HepG2 (cell line): ENCODE measurements around the gene THRA. TPM values are rescaled to one million over a fixed set of nuclear protein-coding genes. Genes with fewer than 3 reads are reported as not detected.

ENCODE experiments used
- AGO1 ChIP-seq: fragments of 200-400 bp; formaldehyde crosslinking; IDR thresholded peaks from 2 replicates; pipeline ENCODE4 v1.6.1; 2017; ENCODE audit warnings: mild to moderate bottlenecking, low read depth, low read length, moderate library complexity; ENCODE audit not compliant: poor library complexity, severe bottlenecking
- CCDC6 ChIP-seq: sonication (generic); formaldehyde crosslinking; IDR thresholded peaks from 2 replicates; pipeline ENCODE4 v1.8.1; 2022; ENCODE audit warnings: mild to moderate bottlenecking, missing genetic modification reagents, moderate library complexity
- ELF4 ChIP-seq: sonication (generic); formaldehyde crosslinking; IDR thresholded peaks from 2 replicates; pipeline ENCODE4 v1.5.0; 2020; ENCODE audit warnings: missing genetic modification reagents, mild to moderate bottlenecking, moderate library complexity, borderline replicate concordance
- FOXA3 ChIP-seq: IDR thresholded peaks from 2 replicates; pipeline ENCODE4 v1.6.1; 2016; ENCODE audit warnings: missing genetic modification reagents, missing compliant biosample characterization
- IKZF5 ChIP-seq: IDR thresholded peaks from 2 replicates; pipeline ENCODE4 v1.6.1; 2018; ENCODE audit warnings: missing genetic modification reagents, mild to moderate bottlenecking, missing compliant biosample characterization
- KDM6A ChIP-seq: IDR thresholded peaks from 2 replicates; pipeline ENCODE4 v1.6.1; 2016; ENCODE audit warnings: low read depth
- LRRFIP1 ChIP-seq: sonication (generic); formaldehyde crosslinking; conservative IDR thresholded peaks from 2 replicates; pipeline ENCODE4 v1.4.0; 2020; ENCODE audit warnings: missing genetic modification reagents
- MAFF ChIP-seq: IDR thresholded peaks from 2 replicates; pipeline ENCODE4 v1.6.1; 2011; ENCODE audit warnings: low read depth, low read length, improper control_type of control experiment
- MTA3 ChIP-seq: sonication (generic); formaldehyde crosslinking; IDR thresholded peaks from 2 replicates; pipeline ENCODE4 v1.4.0; 2020; ENCODE audit warnings: missing genetic modification reagents
- NCOA5 ChIP-seq: sonication (generic); formaldehyde crosslinking; IDR thresholded peaks from 2 replicates; pipeline ENCODE4 v1.4.0; 2020; ENCODE audit warnings: missing genetic modification reagents
- NFKB2 ChIP-seq: sonication (generic); formaldehyde crosslinking; IDR thresholded peaks from 2 replicates; pipeline ENCODE4 v1.4.0; 2020; ENCODE audit warnings: missing genetic modification reagents, borderline replicate concordance
- SMAD1 ChIP-seq: sonication (generic); formaldehyde crosslinking; IDR thresholded peaks from 2 replicates; pipeline ENCODE4 v1.4.0; 2020; ENCODE audit warnings: missing genetic modification reagents, low read depth, mild to moderate bottlenecking, borderline replicate concordance
- SMYD3 ChIP-seq: sonication (generic); formaldehyde crosslinking; IDR thresholded peaks from 2 replicates; pipeline ENCODE4 v1.8.1; 2023; ENCODE audit warnings: mild to moderate bottlenecking, missing genetic modification reagents
- YEATS2 ChIP-seq: sonication (generic); formaldehyde crosslinking; IDR thresholded peaks from 2 replicates; pipeline ENCODE4 v1.4.0; 2020; ENCODE audit warnings: missing genetic modification reagents, borderline replicate concordance
- ZBTB2 ChIP-seq: sonication (generic); formaldehyde crosslinking; IDR thresholded peaks from 2 replicates; pipeline ENCODE4 v1.8.0; 2022; ENCODE audit warnings: low read depth, missing genetic modification reagents
- ZBTB21 ChIP-seq: sonication (generic); formaldehyde crosslinking; IDR thresholded peaks from 2 replicates; pipeline ENCODE4 v1.4.0; 2020; ENCODE audit warnings: missing genetic modification reagents
- ZKSCAN8 ChIP-seq: IDR thresholded peaks from 2 replicates; pipeline ENCODE4 v1.6.1; 2016; ENCODE audit warnings: borderline replicate concordance, missing genetic modification reagents, missing compliant biosample characterization
- ZNF20 ChIP-seq: sonication (generic); formaldehyde crosslinking; IDR thresholded peaks from 2 replicates; pipeline ENCODE4 v1.4.0; 2020; ENCODE audit warnings: mild to moderate bottlenecking, moderate library complexity, missing genetic modification reagents
- ZNF329 ChIP-seq: sonication (generic); formaldehyde crosslinking; IDR thresholded peaks from 2 replicates; pipeline ENCODE4 v1.9.0; 2021; ENCODE audit warnings: low read depth, mild to moderate bottlenecking, missing genetic modification reagents
- ZNF33A ChIP-seq: sonication (generic); formaldehyde crosslinking; IDR thresholded peaks from 2 replicates; pipeline ENCODE4 v1.5.1; 2020; ENCODE audit warnings: missing genetic modification reagents, mild to moderate bottlenecking, moderate library complexity, borderline replicate concordance
- ZNF431 ChIP-seq: sonication (generic); formaldehyde crosslinking; IDR thresholded peaks from 2 replicates; pipeline ENCODE4 v1.9.0; 2022; ENCODE audit warnings: missing genetic modification reagents, low read depth, mild to moderate bottlenecking, borderline replicate concordance
- ZNF446 ChIP-seq: sonication (generic); formaldehyde crosslinking; IDR thresholded peaks from 2 replicates; pipeline ENCODE4 v1.5.0; 2020; ENCODE audit warnings: mild to moderate bottlenecking, missing genetic modification reagents
- ZNF496 ChIP-seq: sonication (generic); formaldehyde crosslinking; IDR thresholded peaks from 2 replicates; pipeline ENCODE4 v1.8.1; 2023; ENCODE audit warnings: mild to moderate bottlenecking, moderate library complexity, missing genetic modification reagents; ENCODE audit not compliant: insufficient replicate concordance
- ZNF530 ChIP-seq: sonication (generic); formaldehyde crosslinking; IDR thresholded peaks from 2 replicates; pipeline ENCODE4 v1.5.0; 2020; ENCODE audit warnings: low read depth, mild to moderate bottlenecking, missing genetic modification reagents
- ZNF720 ChIP-seq: sonication (generic); formaldehyde crosslinking; IDR thresholded peaks from 2 replicates; pipeline ENCODE4 v1.4.0; 2020; ENCODE audit warnings: missing genetic modification reagents
- polyA plus RNA-seq, 8 experiments: library from polyadenylated mRNA; depleted of rRNA in 3 of 8; stranded (reverse) in 7 of 8; unstranded in 1 of 8; fragments of >200 nt; fragmentation: Illumina TruSeq in 4 of 8; extraction: Trizol in 4 of 8; gene quantifications; 2 replicates each; pipeline versions ENCODE4 v1.2.1 to v1.2.3, GENCODE V29; 2011 to 2016; ENCODE audit warnings: low read depth in 4 of 8, missing spikeins in 1 of 8, mixed read lengths in 1 of 8; ENCODE audit not compliant: insufficient read depth in 1 of 8
- total RNA-seq, 5 experiments: library from RNA; depleted of rRNA; stranded (reverse); fragments of >200 nt; fragmentation: Illumina TruSeq; extraction: Trizol; gene quantifications; 2 replicates each; pipeline ENCODE4 v1.2.3, GENCODE V29; 2016; ENCODE audit warnings: low read depth in 1 of 5

The THRA gene
- total and polyA plus RNA-seq, 2 of the 13 experiments (the other 11 are each of a cell fraction or from before 2014, with no cell fraction given): 8.0 to 9.9 TPM

- no peak for TF ChIP-seq ZNF33A (CRISPR knock-in tag)
- no peak for TF ChIP-seq ZNF530 (CRISPR knock-in tag)
- TF ChIP-seq ZNF431 (CRISPR knock-in tag): no peak
- TF ChIP-seq ZNF20: no peak
- TF ChIP-seq ZNF329 (CRISPR knock-in tag): 0 out of 2 replicates have a peak, but pooled peaks have one; percentile 21
- TF ChIP-seq CCDC6 (CRISPR knock-in tag): no peak
- peak; percentile 72; the same call in 1 of the 2 replicates for TF ChIP-seq KDM6A (CRISPR knock-in tag)
- TF ChIP-seq ZBTB21 (CRISPR knock-in tag): no peak
- no peak for TF ChIP-seq LRRFIP1 (CRISPR knock-in tag)
- TF ChIP-seq MAFF: no peak
- TF ChIP-seq ZKSCAN8 (CRISPR knock-in tag): peak; percentile 86
- TF ChIP-seq SMAD1: peak; percentile 95; the same call in 1 of the 2 replicates
- TF ChIP-seq NFKB2 (CRISPR knock-in tag): peak; percentile 33; the same call in 1 of the 2 replicates
- no peak for TF ChIP-seq SMYD3
- TF ChIP-seq FOXA3: peak; percentile 50
- TF ChIP-seq NCOA5: no peak
- peak; percentile 71 for TF ChIP-seq IKZF5 (CRISPR knock-in tag)
- TF ChIP-seq ZBTB2 (CRISPR knock-in tag): no peak
- no peak for TF ChIP-seq ZNF496 (CRISPR knock-in tag)
- TF ChIP-seq ZNF720: no peak; the same call in 1 of the 2 replicates
- TF ChIP-seq ELF4 (CRISPR knock-in tag): no peak
- no peak for TF ChIP-seq MTA3
- peak; percentile 53; the same call in 1 of the 2 replicates for TF ChIP-seq YEATS2 (CRISPR knock-in tag)
- TF ChIP-seq AGO1: no peak
- no peak for TF ChIP-seq ZNF446 (CRISPR knock-in tag)
Measured at GRCh38 chr17:40111221-40112128, 48.7 kb downstream of the THRA start (continued).
